ENCODE measurements around the gene RCCD1.
"Not testable (repeated sequence)": the region's sequence is repeated elsewhere in the genome, so short reads cannot be mapped to it uniquely, and the experiment has no call there.

Gene RCCD1

GRCh38 chr15:90914305-90915080 lies 40.2 kb upstream of the RCCD1 start:
- Mint-ChIP-seq H3K27ac (no peak overlapping the region), H3K9me3 (no peaks in the 10 kb centered on the region), H3K4me3 (no peak overlapping the region)

GRCh38 chr15:90915216-90915807 lies 39.4 kb upstream of the RCCD1 start:
- H3K27ac Mint-ChIP-seq, result no peak overlapping the region
- no peaks in the 10 kb centered on the region for H3K9me3 Mint-ChIP-seq
- H3K27me3 Mint-ChIP-seq, result no peaks in the 10 kb centered on the region
- no peak overlapping the region for H3K4me3 Mint-ChIP-seq
- no peaks in the 10 kb centered on the region for H3K4me1 Mint-ChIP-seq
- peaks cover 18% of the 10 kb centered on the region for H3K36me3 Mint-ChIP-seq

More at GRCh38 chr15:90914305-90915080, 40.2 kb upstream of the RCCD1 start:
- no peaks in the 10 kb centered on the region for H3K4me1 Mint-ChIP-seq
- no peaks in the 10 kb centered on the region for H3K27me3 Mint-ChIP-seq
- H3K36me3 Mint-ChIP-seq, result peaks cover 12% of the 10 kb centered on the region

- no peaks in the 10 kb centered on the region for H3K9me3 Mint-ChIP-seq
- no peaks in the 10 kb centered on the region for H3K27me3 Mint-ChIP-seq
- no peak overlapping the region for H3K27ac Mint-ChIP-seq
- peaks cover 18% of the 10 kb centered on the region for H3K36me3 Mint-ChIP-seq
- no peaks in the 10 kb centered on the region for H3K4me1 Mint-ChIP-seq
- H3K4me3 Mint-ChIP-seq, result no peak overlapping the region
Measured at GRCh38 chr15:90915808-90916440, 38.8 kb upstream of the RCCD1 start.

- Mint-ChIP-seq H3K4me1 (no peaks in the 10 kb centered on the region), H3K36me3 (peaks cover 18% of the 10 kb centered on the region), H3K9me3 (no peaks in the 10 kb centered on the region), H3K27ac (no peak overlapping the region), H3K27me3 (no peaks in the 10 kb centered on the region), H3K4me3 (no peak overlapping the region)
Measured at GRCh38 chr15:90916461-90916860, 38.2 kb upstream of the RCCD1 start.

GRCh38 chr15:90917569-90917968 lies 37.1 kb upstream of the RCCD1 start:
- Mint-ChIP-seq H3K9me3 (no peaks in the 10 kb centered on the region), H3K36me3 (peaks cover 18% of the 10 kb centered on the region), H3K27me3 (no peaks in the 10 kb centered on the region), H3K27ac (no peak overlapping the region), H3K4me1 (no peaks in the 10 kb centered on the region), H3K4me3 (no peak overlapping the region)

- Mint-ChIP-seq H3K4me3 (no peak overlapping the region), H3K27me3 (no peaks in the 10 kb centered on the region), H3K27ac (no peak overlapping the region), H3K4me1 (no peaks in the 10 kb centered on the region), H3K36me3 (peaks cover 18% of the 10 kb centered on the region), H3K9me3 (no peaks in the 10 kb centered on the region)
Measured at GRCh38 chr15:90918034-90918788, 36.5 kb upstream of the RCCD1 start.

- H3K27ac Mint-ChIP-seq, result no peak overlapping the region
Measured at GRCh38 chr15:90918835-90919234, 35.8 kb upstream of the RCCD1 start.

GRCh38 chr15:90921887-90922286 lies 32.8 kb upstream of the RCCD1 start:
- no peaks in the 10 kb centered on the region for H3K4me1 Mint-ChIP-seq
- no peaks in the 10 kb centered on the region for H3K9me3 Mint-ChIP-seq
- H3K36me3 Mint-ChIP-seq, result peaks cover 8% of the 10 kb centered on the region
- H3K27ac Mint-ChIP-seq, result peak overlapping the region; percentile 7
- H3K4me3 Mint-ChIP-seq, result no peak overlapping the region
- no peaks in the 10 kb centered on the region for H3K27me3 Mint-ChIP-seq

More at GRCh38 chr15:90918835-90919234, 35.8 kb upstream of the RCCD1 start:
- H3K4me1 Mint-ChIP-seq, result no peaks in the 10 kb centered on the region
- H3K27me3 Mint-ChIP-seq, result no peaks in the 10 kb centered on the region
- no peaks in the 10 kb centered on the region for H3K9me3 Mint-ChIP-seq
- peaks cover 12% of the 10 kb centered on the region for H3K36me3 Mint-ChIP-seq
- H3K4me3 Mint-ChIP-seq, result no peak overlapping the region

- not testable (repeated sequence) for H3K9me3 Mint-ChIP-seq, H3K27ac Mint-ChIP-seq, H3K27me3 Mint-ChIP-seq, H3K4me3 Mint-ChIP-seq, H3K4me1 Mint-ChIP-seq, H3K36me3 Mint-ChIP-seq
Measured at GRCh38 chr15:90922712-90923322, 31.9 kb upstream of the RCCD1 start.

GRCh38 chr15:90924375-90924774 lies 30.3 kb upstream of the RCCD1 start:
- H3K27ac Mint-ChIP-seq, result no peak overlapping the region
- H3K4me3 Mint-ChIP-seq, result no peak overlapping the region
- H3K27me3 Mint-ChIP-seq, result no peaks in the 10 kb centered on the region
- peaks cover 6% of the 10 kb centered on the region for H3K36me3 Mint-ChIP-seq
- no peaks in the 10 kb centered on the region for H3K9me3 Mint-ChIP-seq
- peaks cover 4% of the 10 kb centered on the region for H3K4me1 Mint-ChIP-seq

GRCh38 chr15:90926766-90927165 lies 27.9 kb upstream of the RCCD1 start:
- H3K27me3 Mint-ChIP-seq, H3K4me3 Mint-ChIP-seq, H3K9me3 Mint-ChIP-seq, H3K27ac Mint-ChIP-seq, H3K36me3 Mint-ChIP-seq: not testable (repeated sequence)
- peaks cover 23% of the 10 kb centered on the region for H3K4me1 Mint-ChIP-seq

GRCh38 chr15:90928106-90928505 lies 26.6 kb upstream of the RCCD1 start:
- not testable (repeated sequence) for H3K27me3 Mint-ChIP-seq

GRCh38 chr15:90929246-90930019 lies 25.3 kb upstream of the RCCD1 start:
- H3K27me3 Mint-ChIP-seq, result no peaks in the 10 kb centered on the region
- H3K36me3 Mint-ChIP-seq, result no peaks in the 10 kb centered on the region
- peaks cover 34% of the 10 kb centered on the region for H3K4me1 Mint-ChIP-seq

More at GRCh38 chr15:90928106-90928505, 26.6 kb upstream of the RCCD1 start:
- not testable (repeated sequence) for H3K27ac Mint-ChIP-seq, H3K9me3 Mint-ChIP-seq, H3K36me3 Mint-ChIP-seq
- peaks cover 29% of the 10 kb centered on the region for H3K4me1 Mint-ChIP-seq
- peak overlapping the region; percentile 64 for H3K4me3 Mint-ChIP-seq

GRCh38 chr15:90930861-90931574 lies 23.7 kb upstream of the RCCD1 start:
- Mint-ChIP-seq H3K9me3 (no peaks in the 10 kb centered on the region), H3K36me3 (no peaks in the 10 kb centered on the region), H3K27ac (peak overlapping the region; percentile 97), H3K4me3 (peak overlapping the region; percentile 97), H3K27me3 (no peaks in the 10 kb centered on the region), H3K4me1 (peaks cover 41% of the 10 kb centered on the region)

More at GRCh38 chr15:90929246-90930019, 25.3 kb upstream of the RCCD1 start:
- peak overlapping the region; percentile 95 for H3K27ac Mint-ChIP-seq
- no peaks in the 10 kb centered on the region for H3K9me3 Mint-ChIP-seq
- peak overlapping the region; percentile 97 for H3K4me3 Mint-ChIP-seq

All from activated naive CD4-positive, alpha-beta T cell treated with anti-CD3 and anti-CD28 coated beads, Interleukin-2, amount 50 U/mL, for 24 hours (primary cell).